GM18508 (cell line): ENCODE measurements around the gene YIPF2.
"Not testable (repeated sequence)": the region's sequence is repeated elsewhere in the genome, so short reads cannot be mapped to it uniquely, and the experiment has no call there.

Source experiments
- ATAC-seq: cut with Tn5 transposase; IDR thresholded peaks from one replicate; pipeline ENCODE4 v1.9.1; 2021; ENCODE audit warnings: moderate number of reproducible peaks; ENCODE audit not compliant: insufficient read depth, unreplicated experiment

The YIPF2 gene

GRCh38 chr19:10928563-10929401 lies at the start of gene YIPF2, which contains the start of gene TIMM29:
YIPF2 (minus strand) TSS chr19:10928639; CDS start chr19:10928410, 229 bp downstream.
TIMM29 (plus strand) TSS chr19:10928811; CDS start chr19:10928823, 12 bp downstream.
- ATAC-seq, result peak; percentile 55

- ATAC-seq, result no peak
Observed at GRCh38 chr19:10977742-10978092, 49.3 kb upstream of the YIPF2 start.

- ATAC-seq, result no peak
Observed at GRCh38 chr19:10976131-10976892, 47.9 kb upstream of the YIPF2 start.

- ATAC-seq, result no peak
Observed at GRCh38 chr19:10975374-10976130, 47.1 kb upstream of the YIPF2 start.

- no peak for ATAC-seq
Observed at GRCh38 chr19:10971107-10971726, 42.8 kb upstream of the YIPF2 start.

- ATAC-seq, result no peak
Observed at GRCh38 chr19:10968527-10969135, 40.2 kb upstream of the YIPF2 start.

GRCh38 chr19:10966809-10967208 lies 38.4 kb upstream of the YIPF2 start:
- ATAC-seq, result no peak

- ATAC-seq, result no peak
Observed at GRCh38 chr19:10965398-10965797, 37.0 kb upstream of the YIPF2 start.

- no peak for ATAC-seq
Observed at GRCh38 chr19:10964903-10965302, 36.5 kb upstream of the YIPF2 start.

- no peak for ATAC-seq
Observed at GRCh38 chr19:10963865-10964264, 35.4 kb upstream of the YIPF2 start.

- no peak for ATAC-seq
Observed at GRCh38 chr19:10962863-10963262, 34.4 kb upstream of the YIPF2 start.

- no peak for ATAC-seq
Observed at GRCh38 chr19:10961073-10961860, 32.8 kb upstream of the YIPF2 start.

GRCh38 chr19:10960314-10961072 lies 32.1 kb upstream of the YIPF2 start, which contains the start of gene SMARCA4:
SMARCA4 (plus strand) TSS chr19:10961030; CDS start chr19:10984152, 23,122 bp downstream.
- no peak for ATAC-seq

GRCh38 chr19:10959277-10959968 lies 31.0 kb upstream of the YIPF2 start:
- not testable (repeated sequence) for ATAC-seq

- no peak for ATAC-seq
Observed at GRCh38 chr19:10952809-10953208, 24.4 kb upstream of the YIPF2 start.

GRCh38 chr19:10946958-10947657 lies 18.7 kb upstream of the YIPF2 start:
- no peak for ATAC-seq

GRCh38 chr19:10945264-10945663 lies 16.8 kb upstream of the YIPF2 start:
- no peak for ATAC-seq
